ENCODE results near the gene PIGU. TPM values are rescaled to one million over a fixed set of nuclear protein-coding genes. Genes with fewer than 3 reads are reported as not detected.
A peak's percentile ranks its signal among the peaks of the same experiment; 100 is the strongest.

The PIGU gene
- total and polyA plus RNA-seq, 2 of the 13 experiments (the other 11 are each of a cell fraction or from before 2014, with no cell fraction given) = 45.5 to 231 TPM

DNA sequence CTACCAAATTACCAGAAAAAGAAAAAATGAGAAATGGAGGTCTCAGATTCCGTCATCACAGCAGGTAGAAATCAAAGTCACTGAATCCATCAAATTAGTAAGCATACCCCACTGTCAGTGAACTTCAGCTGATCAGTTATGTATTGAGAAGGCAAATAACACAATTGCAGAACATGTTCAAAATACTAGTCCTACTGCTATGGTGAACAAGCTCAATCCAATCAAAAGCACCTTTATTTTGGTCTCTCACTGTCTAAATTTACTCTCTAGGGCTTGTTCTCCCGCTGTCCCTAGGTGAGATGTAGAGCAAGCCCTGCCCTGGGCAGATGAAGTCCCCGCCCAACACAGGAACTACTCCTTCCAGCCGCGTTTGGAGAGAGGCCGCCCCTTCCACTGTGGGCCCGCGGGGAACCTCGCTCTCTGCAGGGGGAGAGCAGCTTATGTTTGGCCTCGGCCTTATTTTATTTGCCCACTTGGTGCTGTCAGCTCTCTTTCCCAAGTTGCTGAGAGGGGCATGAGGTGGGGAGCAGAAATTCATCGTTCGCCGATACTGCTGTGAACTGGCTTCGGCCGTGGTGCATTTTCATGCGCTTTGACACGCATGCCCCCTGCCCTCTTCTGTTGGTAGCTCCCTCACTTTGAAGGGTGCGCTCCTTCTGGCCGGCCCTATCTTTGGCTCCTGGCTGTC, 132.6 kb downstream of the PIGU start (continued):
- TF ChIP-seq, protein P1, sequence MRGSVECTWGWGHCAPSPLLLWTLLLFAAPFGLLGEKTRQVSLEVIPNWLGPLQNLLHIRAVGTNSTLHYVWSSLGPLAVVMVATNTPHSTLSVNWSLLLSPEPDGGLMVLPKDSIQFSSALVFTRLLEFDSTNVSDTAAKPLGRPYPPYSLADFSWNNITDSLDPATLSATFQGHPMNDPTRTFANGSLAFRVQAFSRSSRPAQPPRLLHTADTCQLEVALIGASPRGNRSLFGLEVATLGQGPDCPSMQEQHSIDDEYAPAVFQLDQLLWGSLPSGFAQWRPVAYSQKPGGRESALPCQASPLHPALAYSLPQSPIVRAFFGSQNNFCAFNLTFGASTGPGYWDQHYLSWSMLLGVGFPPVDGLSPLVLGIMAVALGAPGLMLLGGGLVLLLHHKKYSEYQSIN (CRISPR knock-in tag; IDR thresholded peaks at IDR 0.05; ENCODE audit: borderline replicate concordance) = no peak
- TF ChIP-seq NFYC (CRISPR knock-in tag; IDR thresholded peaks at IDR 0.05) (no peak), RBM22 (optimal IDR thresholded peaks at IDR 0.05; ENCODE audit: low read length) (peak; percentile 62), ZMAT3 (CRISPR knock-in tag; conservative IDR thresholded peaks at IDR 0.05) (no peak), PTBP1 (IDR thresholded peaks at IDR 0.05; ENCODE audit: low read depth, low read length, poor library complexity, severe bottlenecking) (no peak), SSRP1 (CRISPR knock-in tag; IDR thresholded peaks at IDR 0.05) (no peak), ZC3H13 (CRISPR knock-in tag; IDR thresholded peaks at IDR 0.05) (0 out of 2 replicates have a peak, but pooled peaks have one; percentile 41), GATAD1 (CRISPR knock-in tag; IDR thresholded peaks at IDR 0.05) (no peak), EP300 (IDR thresholded peaks at IDR 0.05; ENCODE audit: low read depth in 2 of 2, low read length in 2 of 2) (no peak), EP300 (CRISPR knock-in tag; IDR thresholded peaks at IDR 0.05; ENCODE audit: borderline replicate concordance) (no peak), AGO2 (optimal IDR thresholded peaks at IDR 0.05; ENCODE audit: low read depth, low read length) (peak; percentile 51), ZSCAN22 (CRISPR knock-in tag; IDR thresholded peaks at IDR 0.05) (no peak), KDM2A (CRISPR knock-in tag; IDR thresholded peaks at IDR 0.05; ENCODE audit: borderline replicate concordance, low read depth) (peak; percentile 36; the same call in 1 of the 2 replicates), ZBTB7B (CRISPR knock-in tag; IDR thresholded peaks at IDR 0.05) (no peak), ZBTB38 (CRISPR knock-in tag; IDR thresholded peaks at IDR 0.05) (peak; percentile 92), CHD4 (IDR thresholded peaks at IDR 0.05; ENCODE audit: borderline replicate concordance, low read length) (no peak), PAWR (CRISPR knock-in tag; IDR thresholded peaks at IDR 0.05; ENCODE audit: borderline replicate concordance) (no peak), ZNF891 (CRISPR knock-in tag; IDR thresholded peaks at IDR 0.05) (peak; percentile 49; the same call in 1 of the 2 replicates), ZNF598 (CRISPR knock-in tag; IDR thresholded peaks at IDR 0.05; ENCODE audit: borderline replicate concordance) (0 out of 2 replicates have a peak, but pooled peaks have one; percentile 29)
- TF ChIP-seq, protein P2, sequence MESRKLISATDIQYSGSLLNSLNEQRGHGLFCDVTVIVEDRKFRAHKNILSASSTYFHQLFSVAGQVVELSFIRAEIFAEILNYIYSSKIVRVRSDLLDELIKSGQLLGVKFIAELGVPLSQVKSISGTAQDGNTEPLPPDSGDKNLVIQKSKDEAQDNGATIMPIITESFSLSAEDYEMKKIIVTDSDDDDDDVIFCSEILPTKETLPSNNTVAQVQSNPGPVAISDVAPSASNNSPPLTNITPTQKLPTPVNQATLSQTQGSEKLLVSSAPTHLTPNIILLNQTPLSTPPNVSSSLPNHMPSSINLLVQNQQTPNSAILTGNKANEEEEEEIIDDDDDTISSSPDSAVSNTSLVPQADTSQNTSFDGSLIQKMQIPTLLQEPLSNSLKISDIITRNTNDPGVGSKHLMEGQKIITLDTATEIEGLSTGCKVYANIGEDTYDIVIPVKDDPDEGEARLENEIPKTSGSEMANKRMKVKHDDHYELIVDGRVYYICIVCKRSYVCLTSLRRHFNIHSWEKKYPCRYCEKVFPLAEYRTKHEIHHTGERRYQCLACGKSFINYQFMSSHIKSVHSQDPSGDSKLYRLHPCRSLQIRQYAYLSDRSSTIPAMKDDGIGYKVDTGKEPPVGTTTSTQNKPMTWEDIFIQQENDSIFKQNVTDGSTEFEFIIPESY (CRISPR knock-in tag; IDR thresholded peaks at IDR 0.05) = 0 out of 2 replicates have a peak, but pooled peaks have one; percentile 49
- TF ChIP-seq, protein P3, sequence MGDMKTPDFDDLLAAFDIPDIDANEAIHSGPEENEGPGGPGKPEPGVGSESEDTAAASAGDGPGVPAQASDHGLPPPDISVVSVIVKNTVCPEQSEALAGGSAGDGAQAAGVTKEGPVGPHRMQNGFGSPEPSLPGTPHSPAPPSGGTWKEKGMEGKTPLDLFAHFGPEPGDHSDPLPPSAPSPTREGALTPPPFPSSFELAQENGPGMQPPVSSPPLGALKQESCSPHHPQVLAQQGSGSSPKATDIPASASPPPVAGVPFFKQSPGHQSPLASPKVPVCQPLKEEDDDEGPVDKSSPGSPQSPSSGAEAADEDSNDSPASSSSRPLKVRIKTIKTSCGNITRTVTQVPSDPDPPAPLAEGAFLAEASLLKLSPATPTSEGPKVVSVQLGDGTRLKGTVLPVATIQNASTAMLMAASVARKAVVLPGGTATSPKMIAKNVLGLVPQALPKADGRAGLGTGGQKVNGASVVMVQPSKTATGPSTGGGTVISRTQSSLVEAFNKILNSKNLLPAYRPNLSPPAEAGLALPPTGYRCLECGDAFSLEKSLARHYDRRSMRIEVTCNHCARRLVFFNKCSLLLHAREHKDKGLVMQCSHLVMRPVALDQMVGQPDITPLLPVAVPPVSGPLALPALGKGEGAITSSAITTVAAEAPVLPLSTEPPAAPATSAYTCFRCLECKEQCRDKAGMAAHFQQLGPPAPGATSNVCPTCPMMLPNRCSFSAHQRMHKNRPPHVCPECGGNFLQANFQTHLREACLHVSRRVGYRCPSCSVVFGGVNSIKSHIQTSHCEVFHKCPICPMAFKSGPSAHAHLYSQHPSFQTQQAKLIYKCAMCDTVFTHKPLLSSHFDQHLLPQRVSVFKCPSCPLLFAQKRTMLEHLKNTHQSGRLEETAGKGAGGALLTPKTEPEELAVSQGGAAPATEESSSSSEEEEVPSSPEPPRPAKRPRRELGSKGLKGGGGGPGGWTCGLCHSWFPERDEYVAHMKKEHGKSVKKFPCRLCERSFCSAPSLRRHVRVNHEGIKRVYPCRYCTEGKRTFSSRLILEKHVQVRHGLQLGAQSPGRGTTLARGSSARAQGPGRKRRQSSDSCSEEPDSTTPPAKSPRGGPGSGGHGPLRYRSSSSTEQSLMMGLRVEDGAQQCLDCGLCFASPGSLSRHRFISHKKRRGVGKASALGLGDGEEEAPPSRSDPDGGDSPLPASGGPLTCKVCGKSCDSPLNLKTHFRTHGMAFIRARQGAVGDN (CRISPR knock-in tag; IDR thresholded peaks at IDR 0.05) = peak; percentile 15; the same call in 1 of the 2 replicates
- TF ChIP-seq, protein P4, sequence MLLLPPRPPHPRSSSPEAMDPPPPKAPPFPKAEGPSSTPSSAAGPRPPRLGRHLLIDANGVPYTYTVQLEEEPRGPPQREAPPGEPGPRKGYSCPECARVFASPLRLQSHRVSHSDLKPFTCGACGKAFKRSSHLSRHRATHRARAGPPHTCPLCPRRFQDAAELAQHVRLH (CRISPR knock-in tag; IDR thresholded peaks at IDR 0.05; ENCODE audit: borderline replicate concordance, low read depth) = no peak
- TF ChIP-seq, protein P5, sequence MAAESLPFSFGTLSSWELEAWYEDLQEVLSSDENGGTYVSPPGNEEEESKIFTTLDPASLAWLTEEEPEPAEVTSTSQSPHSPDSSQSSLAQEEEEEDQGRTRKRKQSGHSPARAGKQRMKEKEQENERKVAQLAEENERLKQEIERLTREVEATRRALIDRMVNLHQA (CRISPR knock-in tag; IDR thresholded peaks at IDR 0.05) = no peak
